ENCODE data around the gene RIN2.

DNA sequence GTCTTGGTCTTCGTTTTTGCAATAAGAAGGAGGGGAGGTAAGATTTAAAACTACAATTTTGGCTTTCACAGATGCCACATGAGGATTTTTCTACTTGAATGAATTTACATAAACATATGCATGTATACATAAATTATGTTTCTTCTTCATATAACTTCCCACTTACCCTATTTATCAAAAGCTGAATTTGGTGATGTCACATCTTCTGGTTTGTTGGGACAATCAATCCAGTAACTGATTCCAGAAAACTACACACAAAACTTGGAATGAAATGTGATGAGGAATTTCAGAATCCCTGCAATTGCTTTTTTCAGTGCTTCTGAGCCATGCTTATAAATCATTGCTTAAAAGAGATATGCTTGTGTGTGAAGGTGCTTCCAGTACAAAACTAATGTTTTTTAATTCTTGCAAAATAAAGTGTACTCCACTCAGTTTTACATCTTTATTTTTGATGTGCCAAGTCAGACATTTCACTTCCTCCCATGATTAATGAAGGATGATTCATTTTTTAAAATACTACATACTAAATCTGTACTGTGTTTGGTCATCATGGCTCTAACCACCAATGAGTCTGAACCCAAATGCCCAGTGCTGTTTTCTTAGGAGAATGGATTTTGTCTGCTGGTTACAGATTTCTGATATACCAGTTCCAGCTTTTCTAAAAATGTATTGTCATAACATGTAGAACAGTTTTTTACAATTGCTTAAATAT is 32.1 kb upstream of the RIN2 start:
- TF ChIP-seq POLR2A (IDR thresholded peaks at IDR 0.05; ENCODE audit: borderline replicate concordance, extremely low read depth, insufficient read depth, insufficient read length) (no peak), SIN3A (IDR thresholded peaks at IDR 0.05; ENCODE audit: low read depth) (no peak), CTCF (IDR thresholded peaks at IDR 0.05 in 2 of 3, conservative IDR thresholded peaks at IDR 0.05 in 1 of 3; ENCODE audit: borderline replicate concordance in 1 of 3, insufficient read depth in 1 of 3, low read depth in 2 of 3, low read length in 2 of 3) (no peak), POLR2AphosphoS5 (IDR thresholded peaks at IDR 0.05; ENCODE audit: low read depth, low read length) (no peak), RAD21 (IDR thresholded peaks at IDR 0.05; ENCODE audit: low read depth) (no peak)
- TF ChIP-seq, protein P1, sequence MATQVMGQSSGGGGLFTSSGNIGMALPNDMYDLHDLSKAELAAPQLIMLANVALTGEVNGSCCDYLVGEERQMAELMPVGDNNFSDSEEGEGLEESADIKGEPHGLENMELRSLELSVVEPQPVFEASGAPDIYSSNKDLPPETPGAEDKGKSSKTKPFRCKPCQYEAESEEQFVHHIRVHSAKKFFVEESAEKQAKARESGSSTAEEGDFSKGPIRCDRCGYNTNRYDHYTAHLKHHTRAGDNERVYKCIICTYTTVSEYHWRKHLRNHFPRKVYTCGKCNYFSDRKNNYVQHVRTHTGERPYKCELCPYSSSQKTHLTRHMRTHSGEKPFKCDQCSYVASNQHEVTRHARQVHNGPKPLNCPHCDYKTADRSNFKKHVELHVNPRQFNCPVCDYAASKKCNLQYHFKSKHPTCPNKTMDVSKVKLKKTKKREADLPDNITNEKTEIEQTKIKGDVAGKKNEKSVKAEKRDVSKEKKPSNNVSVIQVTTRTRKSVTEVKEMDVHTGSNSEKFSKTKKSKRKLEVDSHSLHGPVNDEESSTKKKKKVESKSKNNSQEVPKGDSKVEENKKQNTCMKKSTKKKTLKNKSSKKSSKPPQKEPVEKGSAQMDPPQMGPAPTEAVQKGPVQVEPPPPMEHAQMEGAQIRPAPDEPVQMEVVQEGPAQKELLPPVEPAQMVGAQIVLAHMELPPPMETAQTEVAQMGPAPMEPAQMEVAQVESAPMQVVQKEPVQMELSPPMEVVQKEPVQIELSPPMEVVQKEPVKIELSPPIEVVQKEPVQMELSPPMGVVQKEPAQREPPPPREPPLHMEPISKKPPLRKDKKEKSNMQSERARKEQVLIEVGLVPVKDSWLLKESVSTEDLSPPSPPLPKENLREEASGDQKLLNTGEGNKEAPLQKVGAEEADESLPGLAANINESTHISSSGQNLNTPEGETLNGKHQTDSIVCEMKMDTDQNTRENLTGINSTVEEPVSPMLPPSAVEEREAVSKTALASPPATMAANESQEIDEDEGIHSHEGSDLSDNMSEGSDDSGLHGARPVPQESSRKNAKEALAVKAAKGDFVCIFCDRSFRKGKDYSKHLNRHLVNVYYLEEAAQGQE (IDR thresholded peaks at IDR 0.05; ENCODE audit: low read depth), result no peak

Measured in HCT116 (cell line).